Activated T-helper 1 cell treated with anti-CD3 and anti-CD28 coated beads, Interleukin-12 subunit alpha, Interleukin-12 subunit beta, Interleukin-2, Interleukin-4 antibody, amounts not matched to agents 30 ng/mL and 10 ng/mL and 1 ng/mL, durations not matched to agents 14 hours and 24 hours and 36 hours (primary cell): ENCODE measurements around the gene RHOA. TPM values are rescaled to one million over a fixed set of nuclear protein-coding genes. Genes with fewer than 3 reads are reported as not detected.
"Not testable (repeated sequence)": the region's sequence is repeated elsewhere in the genome, so short reads cannot be mapped to it uniquely, and the experiment has no call there.

ENCODE experiments used
- DNase-seq: peaks from one replicate; pipeline ENCODE4 v3.0.0; 2021; ENCODE audit warnings: low spot score
- H3K27ac Mint-ChIP-seq: one replicate; pipeline ENCODE4 v1.8.0; 2021; ENCODE audit warnings: mild to moderate bottlenecking, mixed read lengths
- H3K27me3 Mint-ChIP-seq: one replicate; pipeline ENCODE4 v1.8.0; 2022; ENCODE audit warnings: mild to moderate bottlenecking, moderate library complexity, mixed read lengths; ENCODE audit not compliant: insufficient read depth
- H3K36me3 Mint-ChIP-seq: one replicate; pipeline ENCODE4 v1.8.0; 2021; ENCODE audit warnings: low read depth, mixed read lengths
- H3K4me1 Mint-ChIP-seq: one replicate; pipeline ENCODE4 v1.8.0; 2021; ENCODE audit warnings: low read depth, mixed read lengths
- H3K4me3 Mint-ChIP-seq: one replicate; pipeline ENCODE4 v1.8.0; 2021; ENCODE audit warnings: mild to moderate bottlenecking, moderate library complexity, mixed read lengths
- H3K9me3 Mint-ChIP-seq: one replicate; pipeline ENCODE4 v1.8.0; 2021; ENCODE audit warnings: mixed read lengths
- intact Hi-C: fragments of 100-400 bp; cut with micrococcal nuclease; formaldehyde crosslinking; loops from one replicate; pipeline ENCODE4 v1.15.1; 2024
- total RNA-seq: library from RNA; stranded (reverse); gene quantifications from 2 replicates; pipeline ENCODE4 v1.2.3, GENCODE V29; 2022

Gene RHOA
- total RNA-seq, 1 donor from 2014 or later: 376 TPM

- Mint-ChIP-seq H3K4me1 (peaks cover 50% of the 10 kb centered on the region), H3K4me3 (no peak overlapping the region), H3K36me3 (peaks cover 21% of the 10 kb centered on the region), H3K9me3 (no peaks in the 10 kb centered on the region), H3K27me3 (no peaks in the 10 kb centered on the region), H3K27ac (peak overlapping the region; percentile 65)
- intact Hi-C loops: no loop called here
- no peak for DNase-seq
These were observed 4.9 kb downstream of the RHOA start for GRCh38 chr3:49406571-49407565.

DNA sequence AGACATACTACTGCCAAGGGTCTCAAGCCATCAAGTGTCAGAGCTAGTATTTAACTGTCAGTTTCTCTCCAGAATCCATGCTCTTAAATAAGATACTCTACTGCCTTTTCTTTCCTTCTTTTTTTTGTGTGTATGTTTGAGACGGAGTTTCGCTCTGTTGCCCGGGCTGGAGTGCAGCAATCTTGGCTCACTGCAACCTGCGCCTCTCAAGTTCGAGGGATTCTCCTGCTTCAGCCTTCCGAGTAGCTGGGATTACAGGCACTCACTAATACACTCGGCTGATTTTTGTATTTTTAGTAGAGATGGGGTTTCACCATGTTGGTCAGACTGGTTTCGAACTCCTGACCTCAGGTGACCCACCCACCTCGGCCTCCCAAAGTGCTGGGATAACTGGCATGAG, 6.2 kb downstream of the RHOA start:
- H3K27me3 Mint-ChIP-seq, intact Hi-C loops, H3K4me3 Mint-ChIP-seq, H3K9me3 Mint-ChIP-seq, DNase-seq, H3K27ac Mint-ChIP-seq: not testable (repeated sequence)
- peaks cover 26% of the 10 kb centered on the region for H3K36me3 Mint-ChIP-seq
- peaks cover 54% of the 10 kb centered on the region for H3K4me1 Mint-ChIP-seq

DNA sequence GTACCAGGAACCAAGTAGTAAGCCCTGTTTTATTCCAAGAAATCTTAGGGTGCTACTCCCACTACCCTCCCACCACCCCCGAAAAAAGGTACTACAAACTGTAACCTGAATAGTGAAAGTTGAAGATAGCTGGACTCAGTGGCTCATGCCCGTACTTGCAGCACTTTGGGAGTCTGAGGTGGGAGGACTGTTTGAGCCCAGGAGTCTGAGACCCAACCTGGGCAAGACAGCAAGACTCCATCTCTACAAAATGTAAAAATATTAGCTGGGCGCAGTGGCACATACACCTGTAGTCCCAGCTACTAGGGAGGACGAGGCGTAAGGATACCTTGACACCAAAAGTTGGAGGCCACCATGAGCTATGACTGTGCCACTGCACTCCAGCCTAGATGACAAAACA, 7.9 kb downstream of the RHOA start:
- intact Hi-C loops: no loop called here
- H3K27ac Mint-ChIP-seq: no peak overlapping the region
- no peaks in the 10 kb centered on the region for H3K27me3 Mint-ChIP-seq
- DNase-seq: no peak
- H3K36me3 Mint-ChIP-seq: peaks cover 23% of the 10 kb centered on the region
- H3K9me3 Mint-ChIP-seq: no peaks in the 10 kb centered on the region
- no peak overlapping the region for H3K4me3 Mint-ChIP-seq
- peaks cover 52% of the 10 kb centered on the region for H3K4me1 Mint-ChIP-seq

GRCh38 chr3:49401766-49402165, 10.0 kb downstream of the RHOA start:
- no peak for DNase-seq
- Mint-ChIP-seq H3K36me3 (peaks cover 23% of the 10 kb centered on the region), H3K4me3 (no peak overlapping the region), H3K4me1 (peaks cover 51% of the 10 kb centered on the region), H3K27ac (no peak overlapping the region), H3K27me3 (no peaks in the 10 kb centered on the region), H3K9me3 (no peaks in the 10 kb centered on the region)
- intact Hi-C loops: no loop called here

- intact Hi-C loops: no loop called here
- H3K27ac Mint-ChIP-seq: no peak overlapping the region
- H3K9me3 Mint-ChIP-seq: no peaks in the 10 kb centered on the region
- DNase-seq: no peak
- H3K4me1 Mint-ChIP-seq: peaks cover 46% of the 10 kb centered on the region
- H3K4me3 Mint-ChIP-seq: no peak overlapping the region
- no peaks in the 10 kb centered on the region for H3K27me3 Mint-ChIP-seq
- peaks cover 26% of the 10 kb centered on the region for H3K36me3 Mint-ChIP-seq
These were observed 12.3 kb downstream of the RHOA start for GRCh38 chr3:49399461-49399860.

DNA sequence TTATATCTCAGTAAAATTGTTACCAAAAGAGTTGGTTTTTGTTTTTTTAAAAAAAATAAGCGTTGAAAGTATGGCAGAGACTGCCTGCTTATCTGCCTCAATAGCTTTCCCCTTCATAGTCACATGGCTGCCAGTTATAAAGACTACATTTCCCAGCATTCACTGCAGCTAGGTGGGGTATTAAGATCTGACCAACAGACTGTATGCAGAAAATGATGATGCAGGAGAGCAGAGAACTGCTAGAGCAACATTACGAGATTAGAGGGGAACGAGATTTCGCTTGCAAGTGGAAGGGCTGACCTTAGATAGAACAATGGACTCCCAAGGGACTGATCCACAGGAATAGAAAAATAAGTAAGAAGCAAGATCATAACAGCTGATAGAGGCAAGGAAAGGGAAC, 14.3 kb downstream of the RHOA start:
- no peaks in the 10 kb centered on the region for H3K27me3 Mint-ChIP-seq
- H3K9me3 Mint-ChIP-seq: no peaks in the 10 kb centered on the region
- no peak for DNase-seq
- intact Hi-C loops: no loop called here
- H3K4me1 Mint-ChIP-seq: peaks cover 46% of the 10 kb centered on the region
- no peak overlapping the region for H3K4me3 Mint-ChIP-seq
- H3K36me3 Mint-ChIP-seq: peaks cover 30% of the 10 kb centered on the region
- H3K27ac Mint-ChIP-seq: no peak overlapping the region

DNA sequence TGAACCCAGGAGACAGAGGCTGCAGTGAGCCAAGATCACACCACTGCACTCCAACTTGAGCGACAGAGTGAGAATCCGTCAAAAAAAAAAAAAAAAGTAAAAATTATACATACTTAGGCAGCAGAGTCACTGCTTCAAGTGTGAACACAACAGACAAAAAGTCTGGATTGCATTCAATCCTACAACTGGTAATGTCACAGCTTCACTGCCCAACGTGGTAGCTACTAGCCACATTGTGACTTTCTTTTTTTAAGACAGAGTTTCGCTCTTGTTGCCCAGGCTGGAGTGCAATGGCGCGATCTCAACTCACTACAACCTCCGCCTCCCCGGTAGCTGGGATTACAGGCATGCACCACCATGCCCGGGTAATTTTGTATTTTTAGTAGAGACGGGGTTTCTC, 20.5 kb downstream of the RHOA start:
- peaks cover 18% of the 10 kb centered on the region for H3K36me3 Mint-ChIP-seq
- DNase-seq, H3K27ac Mint-ChIP-seq, H3K4me3 Mint-ChIP-seq, intact Hi-C loops, H3K9me3 Mint-ChIP-seq, H3K27me3 Mint-ChIP-seq: not testable (repeated sequence)
- H3K4me1 Mint-ChIP-seq: peaks cover 19% of the 10 kb centered on the region

GRCh38 chr3:49389297-49389696, 22.5 kb downstream of the RHOA start:
- peaks cover 20% of the 10 kb centered on the region for H3K4me1 Mint-ChIP-seq
- no peak overlapping the region for H3K27ac Mint-ChIP-seq
- peaks cover 8% of the 10 kb centered on the region for H3K36me3 Mint-ChIP-seq
- no peaks in the 10 kb centered on the region for H3K27me3 Mint-ChIP-seq
- no peaks in the 10 kb centered on the region for H3K9me3 Mint-ChIP-seq
- intact Hi-C loops: no loop called here
- DNase-seq: no peak
- no peak overlapping the region for H3K4me3 Mint-ChIP-seq

- H3K4me1 Mint-ChIP-seq: peaks cover 24% of the 10 kb centered on the region
- H3K36me3 Mint-ChIP-seq: peaks cover 10% of the 10 kb centered on the region
- H3K4me3 Mint-ChIP-seq: no peak overlapping the region
These were observed 23.4 kb downstream of the RHOA start for GRCh38 chr3:49388289-49388820.

DNA sequence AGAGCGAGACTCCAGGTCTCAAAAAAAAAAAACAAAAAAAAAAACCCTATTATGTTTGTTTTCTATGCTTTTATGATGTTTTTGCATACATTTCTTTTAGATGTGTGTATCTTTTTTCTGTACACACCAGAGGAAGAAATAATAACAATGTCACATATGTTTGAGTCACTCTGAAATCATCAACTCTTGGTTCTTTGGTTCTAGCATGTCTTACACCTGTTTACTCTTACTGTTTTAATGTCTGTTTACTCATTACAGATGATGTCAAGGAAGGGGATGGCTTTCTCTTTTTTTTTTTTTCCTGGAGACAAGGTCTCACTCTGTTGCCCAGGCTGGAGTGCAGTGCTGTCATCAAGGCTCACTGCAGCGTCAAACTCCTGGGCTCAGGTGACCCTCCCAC, 24.1 kb downstream of the RHOA start:
- intact Hi-C loops: no loop called here
- Mint-ChIP-seq H3K27me3 (no peaks in the 10 kb centered on the region), H3K4me3 (no peak overlapping the region), H3K36me3 (peaks cover 8% of the 10 kb centered on the region), H3K27ac (no peak overlapping the region), H3K4me1 (peaks cover 25% of the 10 kb centered on the region), H3K9me3 (no peaks in the 10 kb centered on the region)
- no peak for DNase-seq

More at GRCh38 chr3:49388289-49388820, 23.4 kb downstream of the RHOA start:
- Mint-ChIP-seq H3K9me3 (no peaks in the 10 kb centered on the region), H3K27me3 (no peaks in the 10 kb centered on the region), H3K27ac (peak overlapping the region; percentile 26)
- intact Hi-C loops: no loop called here
- no peak for DNase-seq

- Mint-ChIP-seq H3K4me1 (peaks cover 25% of the 10 kb centered on the region), H3K4me3 (no peak overlapping the region), H3K9me3 (no peaks in the 10 kb centered on the region), H3K36me3 (peaks cover 8% of the 10 kb centered on the region), H3K27me3 (no peaks in the 10 kb centered on the region), H3K27ac (no peak overlapping the region)
- intact Hi-C loops: no loop called here
- no peak for DNase-seq
These were observed 25.6 kb downstream of the RHOA start for GRCh38 chr3:49386056-49386756.

- no peak for DNase-seq
- Mint-ChIP-seq H3K9me3 (no peaks in the 10 kb centered on the region), H3K4me1 (peaks cover 25% of the 10 kb centered on the region), H3K4me3 (no peak overlapping the region), H3K36me3 (peaks cover 8% of the 10 kb centered on the region), H3K27me3 (no peaks in the 10 kb centered on the region), H3K27ac (no peak overlapping the region)
- intact Hi-C loops: no loop called here
These were observed 26.2 kb downstream of the RHOA start for GRCh38 chr3:49385617-49386016.

DNA sequence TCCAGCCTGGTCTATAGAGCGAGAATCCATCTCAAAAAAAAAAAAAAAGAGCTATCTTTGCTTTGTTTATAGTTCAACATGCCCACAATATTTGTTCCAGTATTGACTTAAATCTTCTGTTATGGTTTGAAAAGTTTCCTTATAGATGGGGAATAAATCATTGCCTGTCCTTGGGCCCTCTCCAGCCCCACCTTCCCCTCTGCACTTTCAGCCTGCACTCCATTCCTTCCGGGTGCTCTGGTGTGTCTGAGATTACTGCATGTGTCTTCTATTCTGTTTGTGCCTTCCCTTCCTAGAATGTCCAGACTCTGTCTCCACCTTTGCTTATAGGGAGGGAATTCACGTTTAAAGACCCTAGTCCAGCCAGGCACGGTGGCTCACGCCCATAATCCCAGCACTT, 28.4 kb downstream of the RHOA start:
- peaks cover 16% of the 10 kb centered on the region for H3K36me3 Mint-ChIP-seq
- intact Hi-C loops: no loop called here
- no peak overlapping the region for H3K27ac Mint-ChIP-seq
- no peaks in the 10 kb centered on the region for H3K27me3 Mint-ChIP-seq
- peaks cover 24% of the 10 kb centered on the region for H3K4me1 Mint-ChIP-seq
- no peak overlapping the region for H3K4me3 Mint-ChIP-seq
- DNase-seq: no peak
- peaks cover 3% of the 10 kb centered on the region for H3K9me3 Mint-ChIP-seq
